HG02610 (cell line): Measurements from ENCODE around the gene SLC25A33.
"Not testable (repeated sequence)": the region's sequence is repeated elsewhere in the genome, so short reads cannot be mapped to it uniquely, and the experiment has no call there.

Source experiments
- ATAC-seq: cut with Tn5 transposase; IDR thresholded peaks from one replicate; pipeline ENCODE4 v1.9.1; 2021; ENCODE audit warnings: mild to moderate bottlenecking, moderate library complexity; ENCODE audit not compliant: unreplicated experiment

Gene SLC25A33

DNA sequence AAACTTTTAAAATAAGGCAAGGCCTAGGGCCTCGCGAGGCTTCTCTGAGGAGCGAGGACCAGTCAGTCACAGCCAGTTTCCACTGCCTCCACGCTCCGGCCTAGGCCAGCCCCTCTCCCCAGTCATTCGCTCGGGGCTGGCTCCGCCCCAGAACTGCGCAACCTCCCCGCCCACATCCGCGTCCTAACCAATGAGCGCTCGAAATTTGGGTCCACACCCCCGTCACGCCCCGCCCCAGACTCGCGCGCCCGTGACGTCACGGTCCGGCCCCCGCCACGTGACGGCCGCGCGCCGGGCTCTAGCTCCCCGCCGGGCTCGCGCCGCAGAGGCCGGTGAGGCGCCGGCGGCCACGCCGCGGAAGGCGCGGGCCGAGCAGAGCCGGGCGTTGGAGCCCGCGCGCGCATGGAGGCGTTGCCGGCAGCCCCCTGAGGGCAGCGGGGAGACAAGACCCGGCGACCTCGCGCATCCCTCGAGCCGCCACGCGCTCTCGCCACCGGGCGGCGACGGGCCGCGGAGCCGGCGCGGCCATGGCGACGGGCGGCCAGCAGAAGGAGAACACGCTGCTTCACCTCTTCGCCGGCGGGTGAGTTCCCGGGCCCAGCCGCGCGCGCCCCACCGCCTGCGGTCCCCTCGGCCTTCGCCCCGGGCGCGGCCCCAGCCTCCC is at the start of gene SLC25A33:
TSS of gene SLC25A33 (plus strand) at position 301 of the 664 bp plus-strand sequence. CDS start at position 528, 227 bp downstream.
- peak; percentile 96 for ATAC-seq

- no peak for ATAC-seq
Observed at GRCh38 chr1:9490605-9491339, 48.5 kb upstream of the SLC25A33 start.

DNA sequence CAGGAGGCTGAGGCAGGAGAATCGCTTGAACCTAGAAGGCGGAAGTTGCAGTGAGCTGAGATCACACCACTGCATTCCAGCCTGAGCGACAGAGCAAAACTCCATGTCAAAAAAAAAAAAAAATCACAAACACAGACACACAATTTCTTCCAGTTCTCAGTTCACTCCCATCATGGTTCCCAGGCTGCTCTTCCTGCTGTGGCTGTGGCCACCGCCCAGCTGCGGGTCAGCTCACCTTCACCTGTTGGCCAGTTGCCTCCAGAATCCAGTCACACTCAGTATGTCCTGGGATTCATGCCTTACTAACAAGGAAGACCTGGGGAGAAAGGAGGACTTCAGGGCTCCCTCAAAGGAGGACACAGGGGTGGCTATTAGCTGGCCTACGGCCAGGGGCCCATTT is 45.9 kb upstream of the SLC25A33 start:
- no peak for ATAC-seq

DNA sequence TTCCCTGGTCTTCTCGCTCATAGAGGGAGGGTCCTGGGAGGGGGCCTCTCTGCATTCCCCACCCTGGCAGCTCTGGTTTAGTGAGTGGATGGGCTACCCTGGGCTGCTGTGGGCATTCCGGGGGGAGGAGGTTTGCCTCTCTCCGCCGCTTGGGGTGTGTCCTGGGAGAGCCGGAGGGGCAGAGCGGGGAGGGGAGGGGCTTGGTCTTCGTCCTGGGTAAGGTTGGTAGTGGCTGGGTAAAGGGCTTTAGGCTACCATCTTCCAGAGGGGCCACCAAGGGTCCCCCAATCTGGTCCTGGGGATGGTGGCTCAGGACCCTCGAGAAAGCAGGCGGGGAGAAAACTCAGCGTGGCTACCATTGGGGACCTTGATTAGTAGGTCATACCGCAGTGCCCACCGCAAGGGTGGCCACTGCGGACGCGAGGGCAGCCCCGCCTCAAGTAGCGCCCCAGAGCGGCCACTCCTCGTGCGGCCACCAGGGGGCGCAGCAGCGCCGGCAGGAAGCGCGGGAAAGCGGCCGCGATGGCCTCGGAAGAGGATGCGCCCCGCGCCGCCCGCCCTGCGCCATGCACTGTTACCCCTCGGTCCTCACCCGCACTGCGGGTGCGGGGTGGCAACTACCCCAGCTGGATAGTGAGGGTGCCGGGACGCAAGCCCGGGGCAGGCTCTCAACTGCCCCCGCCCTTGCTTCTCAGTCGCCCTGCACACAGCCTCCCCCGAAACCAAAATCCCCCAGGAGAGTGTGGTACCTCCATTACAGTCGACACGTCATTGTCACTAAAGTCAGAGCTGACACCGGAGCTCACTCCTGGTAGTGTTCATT is 44.1 kb upstream of the SLC25A33 start:
- no peak for ATAC-seq

GRCh38 chr1:9495854-9496374 is 43.4 kb upstream of the SLC25A33 start:
- no peak for ATAC-seq

DNA sequence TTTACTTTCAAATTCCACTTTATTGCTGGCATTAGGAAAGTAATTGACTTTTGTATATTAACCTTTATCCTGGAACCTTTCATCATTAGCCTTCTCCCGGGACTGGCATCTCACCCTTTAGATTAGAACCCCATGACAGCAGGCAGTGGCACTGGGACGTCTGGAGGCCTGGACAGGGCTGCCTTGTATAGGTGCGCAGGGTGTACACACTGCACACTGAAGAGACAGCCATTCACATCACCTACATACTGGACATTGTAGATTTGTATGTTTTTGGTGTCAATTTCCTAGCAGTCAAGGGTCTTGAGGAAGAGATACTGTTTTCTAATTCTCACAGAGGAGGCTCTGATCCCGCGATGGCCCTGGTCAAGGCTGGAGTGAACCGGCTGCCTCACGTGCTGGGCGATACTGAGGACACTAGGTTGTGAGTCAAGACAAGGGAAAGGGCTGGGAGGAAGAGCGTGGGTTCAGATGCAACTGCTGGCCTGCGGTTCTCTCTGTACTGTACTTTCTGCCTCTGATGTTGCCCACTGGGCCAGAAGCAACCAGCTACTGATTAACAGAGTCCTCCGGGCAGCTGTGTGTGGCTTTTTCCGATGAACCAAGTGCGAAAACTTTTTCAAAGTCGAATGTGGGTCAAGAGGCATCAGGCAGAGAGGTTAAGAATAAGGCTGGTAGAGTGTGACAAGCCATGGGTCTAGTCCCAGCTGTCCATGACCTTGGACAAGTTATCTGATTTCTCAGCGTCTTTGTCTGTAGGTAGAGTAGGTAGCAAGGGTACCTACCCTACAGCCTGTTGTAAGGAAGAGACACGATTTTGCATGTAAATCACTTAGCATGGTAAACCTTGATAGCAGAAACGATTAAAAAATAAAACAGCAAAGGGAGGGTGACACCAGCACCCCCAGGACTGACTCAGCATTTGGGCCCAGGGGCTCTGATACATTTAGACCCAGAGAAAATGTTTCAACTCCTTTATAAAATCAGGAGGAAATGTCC is 38.2 kb upstream of the SLC25A33 start:
- ATAC-seq = no peak

- no peak for ATAC-seq
Observed at GRCh38 chr1:9503001-9503675, 36.1 kb upstream of the SLC25A33 start.

- ATAC-seq = no peak
Observed at GRCh38 chr1:9505143-9505542, 34.1 kb upstream of the SLC25A33 start.

DNA sequence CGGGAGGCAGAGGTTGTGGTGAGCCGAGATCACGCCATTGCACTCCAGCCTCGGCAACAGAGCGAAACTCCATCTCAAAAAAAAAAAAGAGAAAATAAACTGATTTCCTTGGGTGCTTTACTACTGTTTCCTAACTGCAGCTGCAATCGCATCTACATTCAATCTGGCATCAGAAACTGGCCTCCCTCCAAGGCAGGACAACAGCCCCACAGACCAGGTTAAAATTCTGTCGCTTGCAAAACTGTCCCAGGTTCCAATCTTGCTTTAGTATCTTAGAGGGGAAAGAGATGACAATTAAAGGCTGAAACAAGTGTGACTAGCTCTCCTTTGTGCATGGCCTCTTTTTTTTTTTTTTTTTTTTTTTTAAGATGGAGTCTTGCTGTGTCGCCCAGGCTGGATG is 32.4 kb upstream of the SLC25A33 start:
- no peak for ATAC-seq

DNA sequence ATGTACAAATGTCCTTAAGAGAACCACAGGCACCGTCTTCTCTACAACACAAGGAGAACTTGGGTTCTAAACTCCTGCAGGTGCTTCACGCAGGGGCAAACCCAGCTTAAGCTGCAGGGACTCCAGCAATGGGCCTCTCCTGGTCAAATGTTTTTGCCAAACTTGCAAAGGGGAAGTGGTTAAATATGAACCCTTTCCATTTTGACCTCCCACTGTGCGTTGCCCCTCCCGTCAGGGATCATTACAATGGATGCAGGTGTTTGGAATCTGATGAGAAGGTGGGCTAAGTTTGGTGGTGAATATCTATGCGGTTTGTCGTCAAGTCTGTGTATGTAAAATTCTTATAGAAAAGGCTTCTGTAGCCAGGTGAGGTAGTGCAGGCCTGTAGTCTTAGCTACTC is 29.1 kb upstream of the SLC25A33 start:
- ATAC-seq = no peak

GRCh38 chr1:9515550-9515949 is 23.7 kb upstream of the SLC25A33 start:
- ATAC-seq = not testable (repeated sequence)

DNA sequence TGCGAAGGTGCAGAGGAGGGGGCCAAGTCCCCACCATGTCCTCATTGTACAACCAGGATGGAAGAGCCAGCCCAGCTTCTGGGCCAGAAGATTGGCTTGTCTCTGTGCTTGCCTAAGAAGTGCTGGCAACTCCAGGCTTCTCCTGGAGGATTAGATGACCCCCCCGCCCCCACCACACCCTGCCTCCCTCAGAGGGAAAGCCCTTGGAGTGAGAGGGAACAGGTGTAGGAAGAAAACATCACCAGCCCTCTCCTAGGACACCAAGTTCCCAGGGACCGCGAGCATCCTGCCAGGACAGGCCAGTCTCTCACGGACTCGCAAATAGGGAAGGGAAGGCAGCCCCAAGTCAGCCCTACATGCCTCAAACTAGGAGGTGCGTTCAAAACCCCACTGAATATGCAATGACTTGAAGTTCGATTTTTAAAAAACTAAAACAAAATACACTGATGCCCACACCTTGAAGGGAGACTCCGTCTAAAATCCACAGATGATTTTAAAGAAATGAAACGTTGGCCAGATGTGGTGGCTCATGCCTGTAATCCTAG is 20.7 kb upstream of the SLC25A33 start:
- ATAC-seq = no peak

DNA sequence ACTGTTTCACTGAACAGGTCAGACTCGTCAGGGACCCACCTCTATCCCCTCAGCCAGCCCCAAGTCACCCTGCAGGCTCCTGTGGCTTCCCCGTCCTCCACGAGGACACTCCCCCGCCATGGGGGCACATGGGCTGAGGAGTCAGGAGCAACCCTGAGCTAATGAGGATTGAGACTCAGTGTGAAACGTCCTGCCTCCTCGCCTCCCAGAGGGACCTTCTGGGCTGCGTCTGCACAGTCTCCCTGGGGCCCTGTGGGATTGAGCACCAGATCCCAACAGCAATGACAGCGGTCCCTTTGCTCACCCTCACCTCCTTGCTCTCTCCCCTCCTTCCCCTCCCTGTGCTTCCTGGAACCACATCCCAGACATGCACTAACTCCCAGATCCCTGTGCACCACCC is 18.9 kb upstream of the SLC25A33 start:
- no peak for ATAC-seq

- ATAC-seq = no peak
Observed at GRCh38 chr1:9529190-9529589, 10.1 kb upstream of the SLC25A33 start.

GRCh38 chr1:9530320-9530719 is 8.9 kb upstream of the SLC25A33 start:
- ATAC-seq = no peak

GRCh38 chr1:9534953-9535352 is 4.3 kb upstream of the SLC25A33 start:
- ATAC-seq = no peak

- no peak for ATAC-seq
Observed at GRCh38 chr1:9536301-9536700, 3.0 kb upstream of the SLC25A33 start.

DNA sequence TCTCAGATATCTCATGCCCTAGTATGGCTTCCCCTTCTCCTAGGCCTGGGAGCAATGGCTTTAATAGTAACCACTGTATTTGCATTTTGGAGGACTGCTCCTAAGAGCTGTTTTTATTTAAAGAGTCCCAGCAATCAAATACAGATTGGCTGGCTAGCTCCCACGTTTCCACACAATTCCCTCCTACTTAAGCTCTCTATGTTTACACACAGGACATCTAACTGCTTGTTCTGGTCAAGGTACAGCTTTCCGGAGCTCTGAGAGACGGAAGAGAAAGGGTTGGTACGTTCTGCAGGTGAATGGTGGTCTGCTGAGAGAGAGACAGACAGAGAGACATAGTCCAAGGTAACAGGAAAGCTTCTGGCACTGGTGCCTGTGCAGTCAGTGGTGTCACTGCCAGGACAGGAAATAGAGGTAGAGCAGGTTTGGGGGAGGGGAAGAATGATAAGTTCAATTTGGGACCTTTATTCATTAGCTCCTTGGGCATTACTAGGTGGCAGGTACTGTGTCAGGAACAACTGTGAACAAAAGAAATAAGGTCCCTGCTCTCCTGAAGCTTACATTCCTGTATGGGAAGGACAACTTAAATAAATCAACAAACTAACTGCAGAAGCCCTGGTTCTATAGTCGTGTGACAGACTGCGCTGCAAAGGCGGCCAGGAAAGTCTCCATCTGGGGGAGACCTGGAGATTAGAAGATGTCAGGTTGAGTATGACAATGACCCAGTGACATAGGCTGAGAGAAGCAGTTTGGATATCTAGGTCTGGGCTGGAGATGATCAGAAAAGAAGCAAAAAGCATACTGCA is 1.2 kb upstream of the SLC25A33 start:
- no peak for ATAC-seq
